ENCODE results near the gene VAV2. TPM values are rescaled to one million over a fixed set of nuclear protein-coding genes. Genes with fewer than 3 reads are reported as not detected.

The VAV2 gene
- total RNA-seq, 1 donor from 2014 or later: 24.4 TPM

DNA sequence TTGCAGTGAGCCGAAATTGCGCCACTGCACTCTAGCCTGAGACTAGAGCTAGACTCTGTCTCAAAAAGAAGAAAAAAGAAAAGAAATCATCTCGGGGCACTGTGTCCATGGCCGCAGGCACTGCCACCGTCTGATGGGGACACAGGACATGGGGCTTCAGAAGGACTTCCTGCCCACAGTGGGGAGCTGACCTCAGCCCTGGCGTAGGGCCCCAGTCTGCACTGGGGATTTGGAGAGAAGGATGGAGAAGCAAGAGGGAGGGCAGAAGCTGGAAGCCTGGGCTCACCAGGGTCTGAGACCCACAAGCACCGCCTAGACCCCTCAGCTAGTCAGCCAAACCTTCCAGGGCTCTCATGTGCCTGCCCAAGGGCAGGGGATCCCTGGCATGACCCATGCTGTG lies 249.9 kb downstream of the VAV2 start:
- H3K4me3 Mint-ChIP-seq (ENCODE audit: unreplicated experiment): no peak overlapping the region
- peak; percentile 77 for DNase-seq (ENCODE audit: extremely low spot score, unreplicated experiment)
- H3K9me3 Mint-ChIP-seq (ENCODE audit: unreplicated experiment): no peaks in the 10 kb centered on the region
- H3K27me3 Mint-ChIP-seq (ENCODE audit: unreplicated experiment): peaks cover 21% of the 10 kb centered on the region
- H3K4me1 Mint-ChIP-seq (ENCODE audit: unreplicated experiment): peaks cover 4% of the 10 kb centered on the region
- H3K36me3 Mint-ChIP-seq (ENCODE audit: unreplicated experiment): peaks cover 2% of the 10 kb centered on the region
- TF ChIP-seq, protein P1, sequence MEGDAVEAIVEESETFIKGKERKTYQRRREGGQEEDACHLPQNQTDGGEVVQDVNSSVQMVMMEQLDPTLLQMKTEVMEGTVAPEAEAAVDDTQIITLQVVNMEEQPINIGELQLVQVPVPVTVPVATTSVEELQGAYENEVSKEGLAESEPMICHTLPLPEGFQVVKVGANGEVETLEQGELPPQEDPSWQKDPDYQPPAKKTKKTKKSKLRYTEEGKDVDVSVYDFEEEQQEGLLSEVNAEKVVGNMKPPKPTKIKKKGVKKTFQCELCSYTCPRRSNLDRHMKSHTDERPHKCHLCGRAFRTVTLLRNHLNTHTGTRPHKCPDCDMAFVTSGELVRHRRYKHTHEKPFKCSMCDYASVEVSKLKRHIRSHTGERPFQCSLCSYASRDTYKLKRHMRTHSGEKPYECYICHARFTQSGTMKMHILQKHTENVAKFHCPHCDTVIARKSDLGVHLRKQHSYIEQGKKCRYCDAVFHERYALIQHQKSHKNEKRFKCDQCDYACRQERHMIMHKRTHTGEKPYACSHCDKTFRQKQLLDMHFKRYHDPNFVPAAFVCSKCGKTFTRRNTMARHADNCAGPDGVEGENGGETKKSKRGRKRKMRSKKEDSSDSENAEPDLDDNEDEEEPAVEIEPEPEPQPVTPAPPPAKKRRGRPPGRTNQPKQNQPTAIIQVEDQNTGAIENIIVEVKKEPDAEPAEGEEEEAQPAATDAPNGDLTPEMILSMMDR (IDR thresholded peaks at IDR 0.05): no peak
- H3K27ac Mint-ChIP-seq (ENCODE audit: unreplicated experiment): no peak overlapping the region

DNA sequence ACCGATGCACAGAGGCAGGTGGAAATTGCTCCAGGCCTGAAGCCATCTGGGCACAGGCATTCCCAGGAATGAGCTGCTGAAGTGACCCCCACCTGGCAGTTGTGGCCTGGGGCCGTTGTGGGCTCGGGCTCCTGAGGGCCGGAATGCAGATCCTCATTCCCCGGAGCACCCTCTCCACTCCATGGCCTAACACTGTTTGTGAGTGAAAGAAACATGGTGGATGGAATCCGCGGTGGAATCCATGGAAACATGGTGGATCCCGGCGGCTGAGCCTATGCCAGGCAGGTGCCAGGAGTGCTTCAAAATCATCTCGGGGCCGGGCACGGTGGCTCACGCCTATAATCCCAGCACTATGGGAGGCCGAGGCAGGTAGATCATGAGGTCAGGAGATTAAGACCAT lies 250.4 kb downstream of the VAV2 start:
- no peaks in the 10 kb centered on the region for H3K36me3 Mint-ChIP-seq (ENCODE audit: unreplicated experiment)
- TF ChIP-seq, protein P1 (IDR thresholded peaks at IDR 0.05): no peak
- H3K27ac Mint-ChIP-seq (ENCODE audit: unreplicated experiment): no peak overlapping the region
- no peak overlapping the region for H3K4me3 Mint-ChIP-seq (ENCODE audit: unreplicated experiment)
- peaks cover 4% of the 10 kb centered on the region for H3K4me1 Mint-ChIP-seq (ENCODE audit: unreplicated experiment)
- peak; percentile 77 for DNase-seq (ENCODE audit: extremely low spot score, unreplicated experiment)
- no peaks in the 10 kb centered on the region for H3K9me3 Mint-ChIP-seq (ENCODE audit: unreplicated experiment)
- peaks cover 16% of the 10 kb centered on the region for H3K27me3 Mint-ChIP-seq (ENCODE audit: unreplicated experiment)

DNA sequence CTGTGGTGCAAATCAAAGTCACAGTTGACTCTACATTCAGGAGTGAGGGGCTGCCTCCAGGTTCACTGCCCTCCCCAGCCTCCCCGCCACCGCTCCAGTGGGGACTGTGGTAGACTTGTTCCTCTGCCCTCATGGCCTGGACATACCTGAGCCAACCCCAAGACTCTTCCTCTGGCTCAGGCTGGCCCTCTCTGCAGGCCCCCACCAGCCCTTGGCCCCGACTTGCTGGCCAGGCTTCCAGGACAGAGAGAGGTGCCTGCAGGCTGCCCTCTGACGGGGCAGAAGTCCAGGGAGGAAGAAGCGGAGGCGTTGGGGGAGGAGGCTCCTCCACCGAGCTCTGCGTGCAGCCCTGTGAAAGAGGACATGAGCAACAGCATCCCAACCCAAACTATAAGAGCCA lies 251.2 kb downstream of the VAV2 start:
- DNase-seq (ENCODE audit: extremely low spot score, unreplicated experiment): peak; percentile 73
- H3K36me3 Mint-ChIP-seq (ENCODE audit: unreplicated experiment): no peaks in the 10 kb centered on the region
- no peak overlapping the region for H3K27ac Mint-ChIP-seq (ENCODE audit: unreplicated experiment)
- TF ChIP-seq, protein P1 (IDR thresholded peaks at IDR 0.05): no peak
- H3K4me1 Mint-ChIP-seq (ENCODE audit: unreplicated experiment): peaks cover 4% of the 10 kb centered on the region
- H3K27me3 Mint-ChIP-seq (ENCODE audit: unreplicated experiment): peaks cover 14% of the 10 kb centered on the region
- H3K9me3 Mint-ChIP-seq (ENCODE audit: unreplicated experiment): no peaks in the 10 kb centered on the region
- no peak overlapping the region for H3K4me3 Mint-ChIP-seq (ENCODE audit: unreplicated experiment)

DNA sequence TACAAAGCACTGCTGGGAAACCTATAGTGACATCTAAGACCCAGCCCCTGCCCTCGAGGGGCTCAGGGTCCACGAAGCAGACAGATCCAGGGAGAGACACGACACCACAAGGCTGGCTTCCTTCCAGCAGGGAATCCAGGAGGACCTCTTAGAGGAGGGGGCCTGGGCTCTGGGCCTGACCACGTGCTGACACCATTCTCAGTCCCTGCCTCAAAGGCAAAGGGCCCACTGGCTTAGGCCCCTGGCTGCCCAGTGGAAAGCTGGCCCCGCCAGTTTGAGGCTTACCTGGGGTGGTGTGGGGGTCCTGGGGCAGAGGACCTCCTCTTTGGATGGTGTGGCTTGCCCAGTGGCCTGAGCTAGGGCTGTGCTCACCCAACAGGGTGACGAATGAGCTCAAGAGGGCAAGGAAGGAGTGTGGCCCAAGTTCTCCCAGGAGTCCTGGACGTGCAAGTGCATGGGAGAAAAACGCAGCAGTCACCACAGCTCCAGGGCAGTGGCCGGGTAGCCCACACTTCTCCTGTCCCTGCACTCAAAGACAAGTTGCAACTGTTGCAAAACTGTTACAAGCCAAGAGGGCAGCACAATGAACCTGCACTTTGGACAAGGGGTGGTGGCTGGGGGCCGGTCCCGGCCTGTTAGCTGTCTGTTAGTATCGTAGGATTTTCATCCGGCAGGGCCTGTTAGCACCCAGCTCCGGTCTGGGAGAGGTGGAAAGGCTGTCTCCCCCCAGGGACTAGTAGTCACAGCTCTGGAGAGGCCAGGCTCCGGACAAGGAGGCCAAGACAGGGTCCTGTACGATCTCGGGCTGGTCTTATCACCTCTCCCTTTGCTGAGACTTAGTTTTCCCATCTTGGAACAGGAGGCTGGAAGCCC lies 252.5 kb downstream of the VAV2 start:
- TF ChIP-seq, protein P1 (IDR thresholded peaks at IDR 0.05): no peak
- no peak overlapping the region for H3K27ac Mint-ChIP-seq (ENCODE audit: unreplicated experiment)
- no peak overlapping the region for H3K4me3 Mint-ChIP-seq (ENCODE audit: unreplicated experiment)
- H3K36me3 Mint-ChIP-seq (ENCODE audit: unreplicated experiment): no peaks in the 10 kb centered on the region
- H3K27me3 Mint-ChIP-seq (ENCODE audit: unreplicated experiment): peaks cover 15% of the 10 kb centered on the region
- peaks cover 4% of the 10 kb centered on the region for H3K4me1 Mint-ChIP-seq (ENCODE audit: unreplicated experiment)
- no peaks in the 10 kb centered on the region for H3K9me3 Mint-ChIP-seq (ENCODE audit: unreplicated experiment)
- DNase-seq (ENCODE audit: extremely low spot score, unreplicated experiment): peak; percentile 82

DNA sequence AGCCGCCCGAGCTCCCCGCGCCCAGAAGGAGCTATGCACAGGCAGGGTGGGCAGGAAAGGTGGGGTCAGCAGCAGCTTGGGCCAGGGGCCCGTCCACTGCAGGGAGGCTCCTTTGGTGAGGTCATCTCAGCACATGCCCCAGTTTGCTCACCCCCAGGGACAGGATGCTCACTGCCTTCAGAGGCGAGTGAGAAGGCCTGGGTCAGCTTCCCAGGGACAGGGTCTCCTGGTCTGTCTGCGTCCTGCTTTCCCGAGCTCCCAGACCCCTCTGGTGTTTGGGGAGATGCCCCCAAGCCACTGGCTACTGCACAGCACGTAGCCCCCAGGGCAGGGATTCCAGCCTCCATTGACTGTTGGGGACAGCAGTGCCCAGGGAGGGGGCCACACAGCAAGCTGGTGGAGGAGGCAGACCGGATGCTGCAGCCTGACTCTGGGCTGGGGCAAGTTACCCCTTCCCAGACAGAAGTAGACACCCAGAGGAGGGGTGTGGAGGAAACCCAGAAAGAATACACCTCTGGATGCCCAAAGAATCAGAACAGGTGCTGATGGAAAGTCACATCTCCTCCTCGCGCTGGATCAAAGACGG lies 253.4 kb downstream of the VAV2 start:
- Mint-ChIP-seq H3K36me3 (ENCODE audit: unreplicated experiment) (no peaks in the 10 kb centered on the region), H3K4me3 (ENCODE audit: unreplicated experiment) (peak overlapping the region; percentile 18), H3K4me1 (ENCODE audit: unreplicated experiment) (peaks cover 4% of the 10 kb centered on the region), H3K27ac (ENCODE audit: unreplicated experiment) (no peak overlapping the region), H3K27me3 (ENCODE audit: unreplicated experiment) (peaks cover 10% of the 10 kb centered on the region), H3K9me3 (ENCODE audit: unreplicated experiment) (no peaks in the 10 kb centered on the region)
- TF ChIP-seq, protein P1 (IDR thresholded peaks at IDR 0.05): no peak
- peak; percentile 73 for DNase-seq (ENCODE audit: extremely low spot score, unreplicated experiment)
